Stimulated activated CD4-positive, alpha-beta T cell treated with anti-CD3 and anti-CD28 coated beads, Interleukin-4, amount 100 ng/mL, for 1 hour (primary cell): Measurements from ENCODE around the gene SLC25A25.
"Not testable (repeated sequence)": the region's sequence is repeated elsewhere in the genome, so short reads cannot be mapped to it uniquely, and the experiment has no call there.

ENCODE experiments used
- DNase-seq: peaks from one replicate; pipeline ENCODE4 v3.0.0-alpha.2; 2020

Gene SLC25A25

DNA sequence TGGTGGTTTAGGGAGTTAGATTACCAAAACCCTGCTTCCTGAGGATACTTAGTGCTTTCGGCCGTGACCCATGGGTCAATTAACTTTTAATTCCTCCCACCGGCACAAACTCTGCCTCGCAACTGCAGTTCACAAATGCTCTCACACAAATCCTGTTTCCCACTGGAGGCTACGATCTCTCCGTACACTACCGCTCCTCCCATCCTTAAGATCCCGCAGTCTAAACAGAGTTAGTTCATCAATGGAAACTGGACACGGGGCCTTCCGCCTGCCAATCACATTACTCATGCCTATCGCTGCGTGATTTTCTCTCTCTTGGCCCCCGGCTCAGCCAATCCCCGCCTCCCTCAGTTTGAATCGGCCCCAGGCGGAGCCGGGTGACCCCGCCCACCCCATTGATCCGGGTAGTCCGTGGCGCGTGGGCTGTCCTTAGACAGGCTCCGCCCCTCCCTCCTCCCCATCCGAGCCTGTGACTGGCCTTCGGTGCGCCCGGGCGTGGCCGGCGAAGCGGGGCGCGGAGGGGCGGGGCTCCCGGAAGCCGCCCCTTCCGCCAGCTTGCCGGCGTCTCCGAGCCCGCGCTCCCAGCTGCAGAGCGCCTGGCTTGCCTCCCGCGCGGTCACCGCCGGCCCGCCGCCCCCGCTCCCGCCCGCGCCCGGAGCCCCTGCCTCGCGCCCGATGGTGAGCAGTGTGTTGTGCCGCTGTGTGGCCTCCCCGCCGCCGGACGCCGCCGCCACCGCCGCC is at the start of gene SLC25A25:
Gene SLC25A25 (plus strand): TSS at position 588 of the 741 bp plus-strand sequence. CDS start 88 bp downstream, at position 676.
- DNase-seq, result peak; percentile 100

DNA sequence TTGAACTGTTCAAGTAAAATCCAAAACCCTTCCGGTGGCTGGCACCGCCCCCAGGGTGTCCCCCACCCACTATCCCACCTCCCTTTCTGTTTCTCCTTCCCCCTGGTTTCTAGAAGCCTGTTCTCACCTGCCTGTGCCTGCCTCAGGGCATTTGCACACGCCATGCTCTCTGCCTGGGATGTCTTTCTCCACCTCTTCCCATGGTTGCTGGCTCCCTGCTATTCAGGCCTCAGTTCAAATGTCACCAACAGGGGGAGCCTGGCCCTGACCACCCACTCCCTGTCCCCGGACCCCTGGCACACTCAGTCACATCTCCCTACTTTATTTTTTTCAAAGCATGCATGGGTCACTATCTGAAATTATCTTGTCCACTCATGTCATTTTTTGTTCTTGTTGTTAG is 47.3 kb upstream of the SLC25A25 start:
- no peak for DNase-seq

GRCh38 chr9:128021098-128021497 is 46.9 kb upstream of the SLC25A25 start:
- DNase-seq, result no peak

DNA sequence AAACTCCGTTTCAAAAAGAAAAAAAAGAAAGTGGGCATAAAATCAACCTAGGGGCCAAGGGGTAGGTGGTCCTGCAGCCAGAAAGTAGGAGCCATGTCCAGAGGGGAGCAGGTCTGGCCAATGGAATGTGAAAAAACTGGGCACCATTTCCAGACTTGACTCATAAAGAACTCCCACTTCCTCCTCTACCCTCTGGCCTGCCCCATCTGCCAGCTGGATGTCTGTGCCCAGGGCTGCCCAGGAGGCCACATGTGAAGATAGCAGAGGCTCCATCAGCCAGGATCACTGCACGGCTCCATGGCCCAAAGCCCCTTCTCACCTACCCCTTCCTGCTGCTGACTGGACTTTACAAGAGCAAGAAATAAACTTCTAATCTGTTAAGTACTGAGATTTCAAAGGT is 45.1 kb upstream of the SLC25A25 start:
- no peak for DNase-seq

- not testable (repeated sequence) for DNase-seq
Measured at GRCh38 chr9:128023671-128024070, 44.4 kb upstream of the SLC25A25 start.

DNA sequence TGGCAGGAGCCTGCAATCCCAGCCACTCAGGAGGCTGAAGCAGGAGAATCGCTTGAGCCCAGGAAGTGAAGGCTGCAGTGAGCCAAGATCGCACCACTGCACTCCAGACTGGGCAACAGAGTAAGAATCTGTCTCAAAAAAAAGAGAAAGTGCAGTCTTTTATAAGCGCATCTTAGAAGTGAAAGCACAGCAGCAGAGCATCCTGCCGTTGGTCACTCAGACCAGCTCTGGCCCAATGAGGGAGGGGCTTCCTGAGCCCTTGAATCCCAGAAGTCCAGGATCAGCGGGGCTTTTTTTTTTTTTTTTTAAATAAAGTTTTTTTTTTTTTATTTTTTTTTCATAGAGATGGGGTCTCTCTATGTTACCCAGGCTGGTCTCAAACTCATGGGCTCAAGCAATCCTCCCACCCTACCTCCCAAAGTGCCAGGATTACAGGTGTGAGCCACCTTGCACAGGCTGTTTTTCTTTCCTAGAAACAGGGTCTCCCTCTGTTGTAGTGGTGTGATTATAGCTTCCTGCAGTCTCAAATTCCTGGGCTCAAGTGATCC is 43.2 kb upstream of the SLC25A25 start:
- DNase-seq, result no peak

DNA sequence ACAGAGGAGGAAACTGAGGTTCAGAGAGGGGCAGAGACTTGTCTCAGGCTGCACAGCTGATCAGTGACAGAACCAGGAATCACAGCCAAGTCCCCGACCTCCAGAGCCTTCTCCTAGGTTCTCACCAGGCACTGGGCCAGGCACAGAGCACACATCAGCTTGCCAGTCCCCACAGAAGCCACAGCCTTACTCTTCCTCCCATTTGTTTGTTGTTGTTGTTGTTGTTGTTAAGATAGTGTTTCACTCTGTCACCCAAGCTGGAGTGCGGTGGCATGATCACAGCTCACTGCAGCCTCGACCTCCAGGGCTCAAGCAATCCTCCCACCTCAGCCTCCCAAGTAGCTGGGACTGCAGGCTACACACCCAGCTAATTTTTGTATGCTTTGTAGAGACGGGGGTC is 42.3 kb upstream of the SLC25A25 start:
- no peak for DNase-seq

GRCh38 chr9:128026255-128026772 is 41.7 kb upstream of the SLC25A25 start:
- peak; percentile 64 for DNase-seq

DNA sequence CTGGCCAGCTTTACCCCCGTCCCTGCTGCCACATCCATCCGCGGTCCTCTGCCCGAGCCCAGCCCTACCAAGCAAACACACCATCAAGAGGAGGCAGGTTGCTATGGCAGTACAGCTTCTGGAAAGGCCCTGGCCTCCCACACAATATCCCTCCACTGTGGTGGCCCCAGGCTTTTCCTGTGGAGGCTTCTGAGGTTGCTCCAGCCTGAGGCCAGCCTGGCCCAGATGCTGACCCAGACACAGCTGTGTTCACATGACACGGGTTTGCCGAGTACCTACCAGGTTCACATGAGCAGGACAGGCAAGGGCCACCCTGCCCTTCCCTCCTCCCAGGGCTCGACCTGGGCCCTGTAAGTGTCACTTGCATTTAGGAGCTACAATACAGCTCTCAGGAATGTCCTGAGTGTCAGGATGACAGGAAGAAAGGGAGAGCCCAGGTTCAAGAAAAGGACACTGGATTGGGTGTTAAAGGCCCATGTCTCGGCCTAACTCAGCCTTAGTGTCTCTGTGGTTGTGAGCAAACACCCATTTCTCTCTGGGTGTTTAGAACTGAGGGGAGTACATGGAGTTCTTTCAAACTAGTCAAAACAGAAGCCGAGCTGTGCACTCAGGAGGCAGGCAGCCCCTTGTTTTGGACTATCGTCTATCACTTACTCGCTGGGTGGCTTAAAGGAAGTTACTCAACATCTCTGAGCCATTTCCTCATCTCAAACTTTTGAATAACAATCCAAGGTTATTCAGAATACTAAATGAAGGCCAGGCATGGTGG is 41.1 kb upstream of the SLC25A25 start:
- peak; percentile 44 for DNase-seq

DNA sequence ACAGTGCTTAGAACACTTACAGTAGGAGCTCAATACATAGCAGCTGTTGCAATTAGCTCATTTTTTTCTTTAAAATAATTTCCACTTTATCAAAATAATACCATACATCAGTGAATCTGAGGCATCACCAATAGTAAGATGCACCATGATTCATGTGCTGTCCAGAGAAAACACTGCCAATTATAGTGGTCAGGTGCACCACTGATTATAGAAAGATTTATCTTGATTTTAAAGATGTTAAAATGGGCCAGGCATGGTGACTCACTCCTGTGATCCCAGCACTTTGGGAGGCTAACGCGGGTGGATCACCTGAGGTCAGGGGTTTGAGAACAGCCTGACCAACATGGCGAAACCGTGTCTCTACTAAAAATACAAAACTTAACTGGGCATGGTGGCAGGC is 40.3 kb upstream of the SLC25A25 start:
- no peak for DNase-seq

- DNase-seq, result no peak
Measured at GRCh38 chr9:128033609-128034008, 34.4 kb upstream of the SLC25A25 start.

DNA sequence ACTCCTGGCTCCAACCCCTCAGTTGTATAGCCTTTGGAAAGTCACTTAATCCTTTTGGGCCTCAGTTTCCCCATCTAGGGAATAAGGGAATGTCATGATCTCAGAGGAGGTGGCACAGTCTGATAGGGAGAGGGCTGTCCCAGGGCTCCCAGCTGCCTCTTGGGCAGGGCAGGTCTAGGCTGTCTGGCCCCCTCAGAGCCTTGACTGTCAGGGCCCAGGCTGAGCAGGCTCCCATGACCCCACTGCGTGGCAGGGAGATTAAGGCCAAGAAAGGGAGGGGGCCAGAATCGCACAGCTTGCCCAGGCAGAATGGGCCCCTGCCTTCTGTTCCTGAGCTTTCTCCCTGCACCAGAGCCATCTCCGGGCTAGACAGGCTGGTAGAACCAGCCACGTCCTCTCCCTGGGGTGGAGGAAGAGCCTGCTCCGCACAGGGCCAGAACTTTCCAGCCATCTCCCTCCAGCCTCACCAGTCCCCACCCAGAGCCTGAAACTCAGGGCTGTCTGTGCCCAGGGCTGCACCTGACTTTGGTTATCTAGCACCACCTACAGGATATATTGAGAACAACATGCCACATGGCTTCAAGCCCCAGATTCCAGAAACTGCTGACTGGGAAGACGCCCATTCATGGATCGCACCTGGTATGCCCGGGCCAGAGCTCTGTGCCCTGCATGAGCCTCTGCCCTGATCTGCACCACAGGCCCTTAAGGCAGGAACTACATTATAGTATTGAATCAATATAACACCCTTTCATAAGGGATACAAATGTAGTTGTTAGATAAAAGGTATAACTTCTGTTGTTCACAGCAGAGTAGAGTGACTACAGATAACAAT is 33.0 kb upstream of the SLC25A25 start:
- DNase-seq, result peak; percentile 51

GRCh38 chr9:128036522-128036921 is 31.5 kb upstream of the SLC25A25 start:
- not testable (repeated sequence) for DNase-seq

DNA sequence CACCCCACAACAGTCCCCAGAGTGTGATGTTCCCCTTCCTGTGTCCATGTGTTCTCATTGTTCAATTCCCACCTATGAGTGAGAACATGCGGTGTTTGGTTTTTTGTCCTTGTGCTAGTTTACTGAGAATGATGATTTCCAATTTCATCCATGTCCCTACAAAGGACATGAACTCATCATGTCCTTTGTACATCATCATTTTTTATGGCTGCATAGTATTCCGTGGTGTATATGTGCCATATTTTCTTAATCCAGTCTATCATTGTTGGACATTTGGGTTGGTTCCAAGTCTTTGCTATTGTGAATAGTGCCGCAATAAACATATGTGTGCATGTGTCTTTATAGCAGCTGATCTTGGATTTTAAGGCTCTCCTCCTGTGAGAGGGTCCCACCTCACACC is 27.2 kb upstream of the SLC25A25 start:
- not testable (repeated sequence) for DNase-seq

- no peak for DNase-seq
Measured at GRCh38 chr9:128042043-128042442, 26.0 kb upstream of the SLC25A25 start.

DNA sequence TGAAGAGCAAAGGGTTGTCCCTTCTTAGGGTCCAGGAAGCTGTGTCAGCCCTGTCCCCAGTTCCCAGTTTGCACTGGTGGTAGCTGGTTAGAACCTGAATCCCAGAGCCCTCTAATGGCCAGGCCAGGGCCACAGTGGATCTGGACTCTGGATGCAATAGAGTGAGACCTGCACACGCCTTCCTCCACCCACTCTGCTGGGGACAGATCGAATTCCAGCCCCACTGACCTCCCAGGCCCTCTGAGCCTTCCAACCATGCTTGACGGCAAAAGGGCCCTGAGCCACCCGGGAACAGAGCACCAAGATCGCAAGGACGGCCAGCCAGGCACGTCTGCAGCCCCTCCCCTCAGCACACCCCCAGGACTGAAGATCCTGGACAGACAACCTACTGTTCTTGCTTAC is 24.6 kb upstream of the SLC25A25 start:
- DNase-seq, result no peak

DNA sequence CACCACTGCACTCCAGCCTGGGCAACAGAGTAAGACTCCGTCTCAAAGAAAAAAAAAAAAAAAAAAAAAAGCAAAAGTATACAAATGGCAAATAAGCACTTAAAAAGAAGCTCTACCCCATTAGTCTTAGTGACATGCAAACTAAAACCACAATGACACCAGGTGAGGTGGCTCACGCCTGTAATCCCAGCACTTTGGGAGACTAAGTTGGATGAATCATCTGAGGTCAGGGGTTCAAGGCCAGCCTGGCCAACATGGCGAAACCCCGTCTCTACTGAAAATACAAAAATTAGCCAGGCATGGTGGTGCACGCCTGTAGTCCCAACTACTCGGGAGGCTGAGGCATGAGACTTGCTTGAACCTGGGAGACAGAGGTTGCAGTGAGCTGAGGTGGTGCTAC is 22.6 kb upstream of the SLC25A25 start:
- DNase-seq, result not testable (repeated sequence)

DNA sequence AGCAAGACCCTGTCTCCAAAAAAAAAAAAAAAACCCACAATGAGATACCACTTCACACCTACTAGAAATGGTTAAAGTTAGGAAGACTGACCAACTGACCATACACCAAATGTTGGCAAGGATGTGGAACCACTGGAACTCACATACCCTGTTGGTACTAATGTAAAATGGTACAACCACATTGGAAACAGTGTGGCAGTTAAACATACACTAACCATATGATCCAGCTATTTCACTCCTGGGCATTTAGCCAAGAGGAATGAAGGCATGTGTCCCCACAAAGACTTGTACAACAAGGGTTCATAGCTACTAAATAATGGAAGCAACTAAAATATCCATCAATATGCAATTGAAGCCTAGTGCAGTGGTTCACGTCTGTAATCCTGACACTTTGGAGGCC is 22.2 kb upstream of the SLC25A25 start:
- DNase-seq, result no peak

DNA sequence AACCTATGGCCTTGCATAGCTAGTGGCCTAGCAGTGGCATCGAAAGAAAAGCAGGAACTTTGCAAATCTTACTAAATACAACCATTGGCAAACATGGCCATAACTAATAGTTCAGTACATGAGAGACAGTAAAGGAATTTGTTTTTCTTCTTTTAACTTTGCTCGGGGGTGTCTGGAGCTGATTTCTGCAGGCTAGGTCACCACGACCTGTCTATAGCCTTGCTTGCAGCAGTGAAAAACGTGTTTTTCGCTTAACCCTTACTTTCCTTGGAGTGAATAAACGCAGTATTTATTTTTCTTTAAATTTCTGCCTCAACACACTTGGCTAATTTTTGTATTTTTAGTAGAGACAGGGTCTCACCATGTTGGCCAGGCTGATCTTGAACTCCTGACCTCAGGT is 20.8 kb upstream of the SLC25A25 start:
- DNase-seq, result no peak

GRCh38 chr9:128048663-128049062 is 19.4 kb upstream of the SLC25A25 start:
- no peak for DNase-seq

DNA sequence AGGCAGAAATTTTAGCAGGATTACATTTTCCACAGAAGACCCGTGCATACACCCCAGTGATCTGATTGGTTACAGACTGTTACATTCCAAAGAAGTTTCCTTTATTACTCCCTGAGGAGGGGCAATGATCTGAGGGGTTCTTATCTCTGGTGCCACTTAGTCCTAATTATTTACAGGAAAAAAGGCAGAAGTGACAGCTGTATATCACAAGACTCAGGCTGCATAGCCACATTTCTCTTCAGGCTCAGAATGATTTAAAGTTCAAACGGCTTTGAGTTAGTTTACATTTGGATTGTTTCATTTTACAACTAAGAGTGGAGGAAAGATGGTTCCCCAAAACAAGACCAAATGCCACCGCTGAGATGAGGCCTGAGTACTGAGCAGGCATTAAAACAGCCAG is 18.2 kb upstream of the SLC25A25 start:
- no peak for DNase-seq

GRCh38 chr9:128051932-128052709 is 15.9 kb upstream of the SLC25A25 start:
- no peak for DNase-seq
